B cell (primary cell): ENCODE results near the gene RFC2. TPM values are rescaled to one million over a fixed set of nuclear protein-coding genes. Genes with fewer than 3 reads are reported as not detected.
A peak's percentile ranks its signal among the peaks of the same experiment; 100 is the strongest.

Source experiments
- ATAC-seq: fragments of 200-7000 bp; cut with Tn5 transposase; one replicate; pipeline ENCODE4 v1.10.0; 2021; ENCODE audit warnings: low read depth, mild to moderate bottlenecking, moderate number of reproducible peaks, moderate library complexity
- CTCF ChIA-PET: fragments of 350-600 bp; sonication (Branson Sonifier 250); formaldehyde crosslinking; loops from one replicate; lab custom pipeline; 2021; ENCODE audit warnings: antibody characterized with exemption, inconsistent platforms; lab: Charles Lee
- POLR2A ChIA-PET: fragments of 350-600 bp; sonication (Branson Sonifier 250); formaldehyde crosslinking; loops from one replicate; lab custom pipeline; 2021; ENCODE audit warnings: antibody characterized with exemption; lab: Charles Lee
- DNase-seq: peaks from one replicate; pipeline ENCODE4 v3.0.0; 2013
- H2AFZ ChIP-seq: 2 replicates; pipeline ENCODE4 v1.6.1; 2012; ENCODE audit warnings: mild to moderate bottlenecking, low read depth, low read length; ENCODE audit not compliant: insufficient read depth, poor library complexity, severe bottlenecking
- H3K27ac ChIP-seq, 2 donors: 1 replicate in 1 of 2; 2 replicates in 1 of 2; pipeline ENCODE4 v1.5.1; 2012 to 2013; ENCODE audit warnings: low read length in 2 of 2, mild to moderate bottlenecking in 2 of 2, moderate library complexity in 1 of 2
- H3K27me3 ChIP-seq, 4 experiments: fragments of 200-600 bp in 1 of 4; sonication (generic) in 1 of 4; replicated peaks in 1 of 4; 1 replicate in 2 of 4; 2 replicates in 2 of 4; pipeline versions ENCODE4 v1.6.1 to v1.7.0; 2013 to 2016; ENCODE audit warnings: low read length in 3 of 4, mild to moderate bottlenecking in 2 of 4, mixed read lengths in 1 of 4, moderate library complexity in 1 of 4; ENCODE audit not compliant: insufficient read depth in 4 of 4, control insufficient read depth in 3 of 4; ENCODE audit errors: control extremely low read depth in 1 of 4
- H3K36me3 ChIP-seq, 2 experiments: replicated peaks in 1 of 2; 1 replicate in 1 of 2; 2 replicates in 1 of 2; pipeline versions ENCODE4 v1.6.1 to v1.7.1; 2013; ENCODE audit warnings: low read length in 1 of 2; ENCODE audit not compliant: insufficient read depth in 2 of 2, control insufficient read depth in 1 of 2; ENCODE audit errors: control extremely low read depth in 1 of 2, extremely low read depth in 1 of 2
- H3K4me1 ChIP-seq, 2 donors: fragments of 200-600 bp in 1 of 2; sonication (generic) in 1 of 2; 1 replicate in 1 of 2; 2 replicates in 1 of 2; pipeline versions ENCODE4 v1.5.1 to v1.6.1; 2013 to 2017; ENCODE audit warnings: low read length in 2 of 2; ENCODE audit not compliant: control insufficient read depth in 2 of 2, insufficient read depth in 2 of 2
- H3K4me2 ChIP-seq: replicated peaks from 2 replicates; pipeline ENCODE3; 2012; ENCODE audit warnings: mild to moderate bottlenecking, low read depth, low read length; ENCODE audit not compliant: poor library complexity, severe bottlenecking
- H3K4me3 ChIP-seq, 5 experiments: fragments of 200-600 bp in 1 of 5; sonication (generic) in 1 of 5; 1 replicate in 3 of 5; 2 replicates in 2 of 5; pipeline versions ENCODE4 v1.5.1 to v1.7.0; 2011 to 2016; ENCODE audit warnings: low read length in 4 of 5, mild to moderate bottlenecking in 4 of 5, low read depth in 2 of 5, control low read depth in 1 of 5, moderate library complexity in 1 of 5; ENCODE audit not compliant: insufficient read depth in 1 of 5; ENCODE audit errors: control extremely low read depth in 1 of 5, extremely low read depth in 1 of 5
- H3K79me2 ChIP-seq: fragments of 200-600 bp; sonication (generic); one replicate; pipeline ENCODE4 v1.6.0; 2016; ENCODE audit warnings: low read length; ENCODE audit not compliant: control insufficient read depth, insufficient read depth
- H3K9ac ChIP-seq: fragments of 200-600 bp; sonication (generic); 2 replicates; pipeline ENCODE4 v1.6.1; 2017; ENCODE audit warnings: mild to moderate bottlenecking, low read length, moderate library complexity
- H3K9me3 ChIP-seq, 3 donors: one replicate each; pipeline versions ENCODE4 v1.6.1 to v1.7.1; 2013; ENCODE audit warnings: low read length in 2 of 3; ENCODE audit not compliant: control insufficient read depth in 2 of 3, insufficient read depth in 1 of 3; ENCODE audit errors: control extremely low read depth in 1 of 3
- H4K20me1 ChIP-seq: 2 replicates; pipeline ENCODE4 v1.6.0; 2012; ENCODE audit warnings: mild to moderate bottlenecking, low read length; ENCODE audit not compliant: insufficient read depth, control insufficient read depth, poor library complexity, severe bottlenecking
- H3K27ac Mint-ChIP-seq: one replicate; pipeline ENCODE4 v1.8.0; 2021; ENCODE audit warnings: mixed read lengths
- H3K27me3 Mint-ChIP-seq: one replicate; pipeline ENCODE4 v1.8.0; 2021; ENCODE audit warnings: mixed read lengths
- H3K4me1 Mint-ChIP-seq: one replicate; pipeline ENCODE4 v1.8.0; 2021; ENCODE audit warnings: mixed read lengths
- H3K4me3 Mint-ChIP-seq: one replicate; pipeline ENCODE4 v1.8.0; 2021; ENCODE audit warnings: mixed read lengths
- H3K9me3 Mint-ChIP-seq: one replicate; pipeline ENCODE4 v1.8.0; 2022; ENCODE audit warnings: mixed read lengths; ENCODE audit not compliant: insufficient read depth
- CTCF ChIP-seq: fragments of 200-600 bp; IDR thresholded peaks from one replicate; pipeline ENCODE4 v1.8.0; 2022; ENCODE audit warnings: antibody characterized with exemption, mild to moderate bottlenecking
- EZH2 ChIP-seq: IDR thresholded peaks from 2 replicates; pipeline ENCODE4 v1.6.1; 2012; ENCODE audit warnings: borderline replicate concordance, low read depth, mild to moderate bottlenecking, moderate library complexity, low read length; ENCODE audit not compliant: insufficient read depth, poor library complexity, severe bottlenecking
- WGBS: methylation state at CpG from one replicate; pipeline ENCODE4 v1.1.5; 2013; ENCODE audit warnings: missing lambda C conversion rate; ENCODE audit not compliant: insufficient coverage; 5-methylcytosine and 5-hydroxymethylcytosine counted together
- intact Hi-C: fragments of 100-400 bp; cut with micrococcal nuclease; formaldehyde crosslinking; loops from one replicate; pipeline ENCODE4 v1.10.0; 2022
- polyA plus RNA-seq: library from polyadenylated mRNA; depleted of rRNA; stranded (reverse); fragments of >200 nt; gene quantifications from 2 replicates; pipeline ENCODE4 v1.2.3, GENCODE V29; 2012
- total RNA-seq, 2 donors: library from RNA; stranded (reverse); fragments of 120-200 nt in 1 of 2; gene quantifications; 1 replicate in 1 of 2; 2 replicates in 1 of 2; pipeline versions ENCODE4 v1.2.3 to v1.2.4, GENCODE V29; 2013 to 2022

Gene RFC2
- total and polyA plus RNA-seq, 2 donors (not counting 1 experiment from before 2014, with no cell fraction given), result 20.2 to 36.4 TPM

GRCh38 chr7:74248156-74248555 is 6.0 kb downstream of the RFC2 start:
- Histone ChIP-seq H3K4me1 (peaks cover 5 to 12% of the 10 kb centered on the region in 2 donors), H3K36me3 (peaks cover 4 to 56% of the 10 kb centered on the region in 2 experiments), H4K20me1 (peaks cover 7% of the 10 kb centered on the region), H3K27ac (no peak overlapping the region), H3K4me2 (no peak overlapping the region), H3K9ac (no peak overlapping the region), H3K27me3 (no peaks in the 10 kb centered on the region), H3K9me3 (no peaks in the 10 kb centered on the region), H3K79me2 (peaks cover 54% of the 10 kb centered on the region), H3K4me3 (no peak overlapping the region), H2AFZ (no peak overlapping the region)
- ATAC-seq (no peak), DNase-seq (no peak)
- TF ChIP-seq EZH2 (no peak), CTCF (no peak)
- POLR2A ChIA-PET, result no interaction called here
- CTCF ChIA-PET, result no interaction called here
- no peaks in the 10 kb centered on the region for H3K27me3 Mint-ChIP-seq
- H3K27ac Mint-ChIP-seq, result peak overlapping the region; percentile 11
- H3K4me1 Mint-ChIP-seq, result peaks cover 14% of the 10 kb centered on the region
- H3K9me3 Mint-ChIP-seq, result no peaks in the 10 kb centered on the region
- no peak overlapping the region for H3K4me3 Mint-ChIP-seq
- WGBS, result 100% methylated on average over 5 of the region's 6 CpGs
- intact Hi-C loops, result no loop called here

- H3K4me3 Mint-ChIP-seq, result no peak overlapping the region
- Histone ChIP-seq H3K4me3 (no peak overlapping the region), H2AFZ (no peak overlapping the region), H3K9me3 (no peaks in the 10 kb centered on the region), H3K4me1 (peaks cover 20 to 24% of the 10 kb centered on the region in 2 donors), H3K79me2 (peaks cover 49% of the 10 kb centered on the region), H3K27ac (no peak overlapping the region), H3K9ac (no peak overlapping the region), H3K4me2 (no peak overlapping the region), H4K20me1 (peaks cover 5% of the 10 kb centered on the region), H3K36me3 (peaks cover 4 to 59% of the 10 kb centered on the region in 2 experiments), H3K27me3 (no peaks in the 10 kb centered on the region)
- TF ChIP-seq EZH2 (no peak), CTCF (no peak)
- no CpG with 5 or more reads among the region's 4 CpGs for WGBS
- peaks cover 22% of the 10 kb centered on the region for H3K4me1 Mint-ChIP-seq
- DNase-seq (no peak), ATAC-seq (no peak)
- ChIA-PET POLR2A (no interaction called here), CTCF (no interaction called here)
- intact Hi-C loops, result no loop called here
- H3K27ac Mint-ChIP-seq, result no peak overlapping the region
- no peaks in the 10 kb centered on the region for H3K9me3 Mint-ChIP-seq
- no peaks in the 10 kb centered on the region for H3K27me3 Mint-ChIP-seq
These were observed 7.7 kb downstream of the RFC2 start for GRCh38 chr7:74246497-74246896.
